Stimulated activated CD8-positive, alpha-beta memory T cell treated with anti-CD3 and anti-CD28 coated beads, Interleukin-12 subunit alpha, Interleukin-12 subunit beta, amount 100 ng/mL, for 4 hours (primary cell): ENCODE data around the gene LRRC8A.

Source experiments
- DNase-seq: peaks from one replicate; pipeline ENCODE4 v3.0.0-alpha.2; 2020; ENCODE audit warnings: low read depth

LRRC8A gene

DNA sequence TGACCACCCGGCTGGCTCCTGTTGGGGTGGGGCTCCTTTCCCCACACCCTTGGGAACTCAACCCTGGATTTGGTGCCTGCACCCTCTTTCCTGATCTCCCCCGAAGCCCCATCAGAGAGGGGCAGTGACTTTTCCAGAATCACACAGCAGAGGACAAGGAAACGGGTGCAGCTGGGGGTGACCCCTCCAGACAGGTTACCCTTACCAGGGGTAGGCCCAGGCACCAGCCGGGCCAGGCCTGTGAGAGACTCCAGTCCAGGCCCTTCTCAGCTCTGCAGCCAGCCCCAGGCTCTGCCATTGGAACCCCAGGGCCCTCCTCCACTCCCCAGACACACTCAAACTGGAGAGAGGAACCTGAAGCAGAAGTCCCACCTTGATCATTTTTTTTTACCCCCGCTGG is 19.9 kb downstream of the LRRC8A start:
- no peak for DNase-seq

DNA sequence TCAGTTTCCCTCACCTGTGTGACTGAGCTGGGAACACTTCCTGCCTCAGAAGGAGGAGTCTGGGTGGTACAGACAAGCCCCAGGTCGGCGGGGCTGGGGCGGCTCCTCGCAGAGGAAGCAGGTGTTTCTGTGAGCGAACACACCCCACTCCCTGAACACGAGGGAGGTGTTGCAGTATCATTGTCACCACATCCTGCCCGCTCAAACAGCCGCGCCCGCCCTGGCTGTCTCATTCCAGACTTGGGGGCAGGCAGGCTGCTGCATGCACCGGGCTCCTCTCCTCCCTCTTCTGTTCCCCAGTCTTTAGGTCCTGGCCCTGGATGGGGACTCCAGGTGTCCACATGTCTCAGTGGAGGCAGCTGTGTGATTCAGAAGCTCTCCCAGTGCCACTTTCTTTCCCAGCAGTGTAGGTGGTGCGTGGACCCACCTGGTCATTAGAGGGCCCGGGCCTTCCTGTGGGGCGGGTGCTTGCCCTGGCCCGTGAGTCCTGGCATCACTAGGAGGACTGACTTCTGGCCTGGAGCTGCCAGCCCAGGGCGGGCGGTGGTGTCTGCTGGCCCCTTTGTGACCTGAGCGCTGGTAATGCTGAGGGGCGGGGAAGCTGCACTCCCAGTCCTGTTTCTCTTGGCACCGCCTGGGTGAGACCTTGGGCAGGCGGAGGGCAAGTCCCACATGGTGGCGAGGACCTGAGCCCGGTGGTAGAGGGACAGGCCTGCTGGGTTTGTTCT is 20.6 kb downstream of the LRRC8A start:
- DNase-seq, result peak; percentile 68

DNA sequence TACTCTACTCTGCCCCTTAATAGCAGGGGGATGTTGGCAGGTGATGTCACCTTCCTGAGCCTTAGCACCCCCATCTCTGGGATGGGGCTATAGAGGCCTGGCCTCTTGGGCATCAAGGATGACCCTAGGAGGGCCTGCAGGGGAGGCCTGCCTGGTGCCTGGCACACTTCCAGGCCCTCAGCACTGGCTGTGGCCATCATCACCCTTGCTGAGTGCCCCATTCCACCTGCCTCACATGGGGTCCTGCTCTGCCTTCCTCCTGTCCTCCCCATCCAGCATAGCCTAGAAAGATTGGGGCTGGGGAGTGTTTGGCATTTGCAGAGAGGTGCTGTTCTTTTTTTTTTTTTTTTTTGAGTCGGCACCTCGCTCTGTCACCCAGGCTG is 21.1 kb downstream of the LRRC8A start:
- DNase-seq, result no peak

DNA sequence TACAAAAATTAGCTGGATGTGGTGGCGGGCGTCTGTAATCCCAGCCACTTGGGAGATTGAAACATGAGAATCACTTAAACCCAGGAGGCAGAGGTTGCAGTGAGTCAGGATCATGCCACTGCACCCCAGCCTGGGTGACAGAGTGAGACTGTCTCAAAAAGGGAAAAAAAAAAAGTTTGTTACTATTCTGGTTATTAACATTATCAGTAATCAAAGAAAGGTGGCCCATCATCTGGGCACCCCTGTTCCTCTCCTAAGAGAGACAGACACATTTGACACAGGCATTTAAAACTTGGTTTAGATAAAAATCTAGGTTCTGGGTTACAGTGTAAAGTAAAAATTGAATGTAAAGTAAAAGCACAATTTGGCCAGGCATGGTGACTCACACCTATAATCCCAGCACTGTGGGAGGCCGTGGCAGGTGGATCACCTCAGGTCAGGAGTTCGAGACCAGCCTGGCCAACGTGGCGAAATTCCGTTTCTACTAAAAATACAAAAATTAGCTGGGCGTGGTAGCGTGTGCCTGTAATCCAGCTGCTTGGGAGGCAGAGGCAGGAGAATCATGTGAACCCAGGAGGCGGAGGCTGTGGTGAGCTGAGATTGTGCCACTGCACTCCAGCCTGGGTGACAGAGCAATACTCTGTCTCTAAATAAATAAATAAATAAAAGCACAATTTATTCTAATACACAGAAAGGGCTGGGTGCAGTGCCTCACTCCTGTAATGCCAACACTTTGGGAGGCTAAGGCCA is 22.1 kb downstream of the LRRC8A start:
- DNase-seq, result no peak

DNA sequence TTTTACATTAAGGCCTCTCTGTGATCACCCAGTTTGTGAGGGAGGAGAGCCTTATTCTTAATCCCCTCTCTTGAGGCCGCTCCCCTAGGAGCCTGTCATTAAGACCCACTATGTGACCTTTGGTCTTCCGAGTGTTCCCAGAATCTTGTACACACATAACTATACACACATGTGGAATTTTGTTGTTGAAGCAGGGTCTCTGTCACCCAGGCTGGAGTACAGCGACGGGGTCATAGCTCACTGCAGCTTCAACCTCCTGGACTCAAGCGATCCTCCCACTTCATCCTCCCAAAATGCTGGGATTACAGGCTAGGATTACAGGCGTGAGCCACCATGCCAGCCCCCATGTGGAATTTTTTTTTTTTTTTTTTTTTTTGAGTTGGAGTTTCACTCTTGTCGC is 24.0 kb downstream of the LRRC8A start:
- DNase-seq, result no peak

DNA sequence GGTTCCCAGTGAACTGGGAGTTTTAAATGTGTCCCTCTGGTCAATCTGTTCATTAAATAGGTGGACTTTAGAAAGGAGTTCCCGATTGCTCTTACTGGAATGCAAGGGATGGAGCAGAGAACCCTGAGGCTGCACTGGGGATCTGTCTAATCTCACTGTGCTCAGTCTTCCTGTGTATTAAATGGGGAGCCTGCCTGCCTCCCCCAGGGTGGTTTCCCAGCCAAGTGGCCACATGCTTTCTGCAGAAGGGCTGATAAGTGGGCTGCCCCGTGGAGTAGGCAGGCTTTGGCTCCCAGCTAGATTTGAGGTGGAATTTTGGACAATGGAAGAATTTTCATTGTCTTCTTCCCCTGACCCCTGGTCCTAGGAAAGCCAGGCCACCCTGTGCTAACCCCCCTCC is 24.8 kb downstream of the LRRC8A start:
- no peak for DNase-seq

DNA sequence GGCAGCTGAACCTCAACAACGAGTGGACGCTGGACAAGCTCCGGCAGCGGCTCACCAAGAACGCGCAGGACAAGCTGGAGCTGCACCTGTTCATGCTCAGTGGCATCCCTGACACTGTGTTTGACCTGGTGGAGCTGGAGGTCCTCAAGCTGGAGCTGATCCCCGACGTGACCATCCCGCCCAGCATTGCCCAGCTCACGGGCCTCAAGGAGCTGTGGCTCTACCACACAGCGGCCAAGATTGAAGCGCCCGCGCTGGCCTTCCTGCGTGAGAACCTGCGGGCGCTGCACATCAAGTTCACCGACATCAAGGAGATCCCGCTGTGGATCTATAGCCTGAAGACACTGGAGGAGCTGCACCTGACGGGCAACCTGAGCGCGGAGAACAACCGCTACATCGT is 26.4 kb downstream of the LRRC8A start:
- no peak for DNase-seq

DNA sequence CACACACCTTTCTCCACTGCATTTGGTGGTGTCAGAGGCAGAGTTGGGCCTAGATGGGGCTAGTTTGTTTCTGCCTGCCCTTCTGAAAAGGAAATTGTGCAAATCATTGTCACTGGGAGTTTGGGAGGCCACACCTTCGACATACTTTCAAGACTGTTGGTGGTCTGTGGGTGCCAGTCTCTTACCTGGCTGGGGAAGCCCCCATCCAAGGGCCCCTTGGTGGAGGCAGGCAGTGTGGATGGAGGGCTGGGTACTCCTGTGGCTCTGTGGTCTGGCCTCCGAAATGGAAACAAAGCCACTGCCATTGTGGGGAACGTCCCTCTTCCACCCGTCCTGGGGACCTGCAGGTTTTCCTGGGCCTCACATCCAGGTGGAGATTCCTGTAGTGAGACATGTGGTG is 27.9 kb downstream of the LRRC8A start:
- no peak for DNase-seq

DNA sequence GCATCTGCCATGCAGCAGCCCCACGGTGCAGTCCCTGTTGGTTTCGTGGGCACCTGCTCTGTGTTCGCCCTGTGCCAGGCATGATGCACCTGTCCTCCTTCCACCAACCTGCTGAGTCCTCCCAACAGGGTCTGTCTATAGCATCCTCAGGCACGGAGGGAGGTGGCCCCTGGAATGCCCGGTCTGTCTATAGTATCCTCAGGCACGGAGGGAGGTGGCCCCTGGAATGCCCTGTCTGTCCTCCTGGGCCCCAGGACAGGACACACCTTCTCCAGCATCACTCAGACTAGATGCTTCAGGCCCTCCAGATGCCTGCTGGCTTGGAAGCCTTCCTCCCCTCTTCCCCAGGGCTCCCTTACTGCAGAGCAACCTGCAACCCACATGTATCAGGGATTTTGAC is 29.0 kb downstream of the LRRC8A start:
- no peak for DNase-seq

DNA sequence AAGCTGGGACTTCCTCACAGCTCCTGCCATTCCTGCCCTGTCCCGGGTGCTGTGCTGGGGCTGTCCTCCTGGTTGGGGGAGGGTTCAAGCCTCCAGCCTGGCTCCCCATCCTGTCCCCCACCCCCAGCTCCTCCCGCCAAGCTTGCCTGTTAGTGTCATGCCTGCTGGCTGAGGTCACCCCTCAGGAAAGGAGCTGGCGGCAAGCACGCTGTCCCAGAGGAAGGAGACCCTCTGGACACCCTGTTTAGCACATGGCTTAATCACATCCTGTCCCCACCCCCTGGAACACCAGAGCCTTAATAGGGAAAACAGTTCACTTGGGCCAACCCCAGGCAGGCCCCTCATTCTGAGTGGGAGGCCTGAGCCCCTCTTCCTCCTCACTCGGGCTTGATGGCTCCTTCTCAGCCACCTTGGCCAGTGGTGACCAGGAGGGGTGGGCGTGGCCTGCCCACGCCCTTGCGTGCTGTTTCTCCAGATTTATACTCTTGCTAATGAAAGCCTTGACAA is 29.6 kb downstream of the LRRC8A start:
- no peak for DNase-seq

DNA sequence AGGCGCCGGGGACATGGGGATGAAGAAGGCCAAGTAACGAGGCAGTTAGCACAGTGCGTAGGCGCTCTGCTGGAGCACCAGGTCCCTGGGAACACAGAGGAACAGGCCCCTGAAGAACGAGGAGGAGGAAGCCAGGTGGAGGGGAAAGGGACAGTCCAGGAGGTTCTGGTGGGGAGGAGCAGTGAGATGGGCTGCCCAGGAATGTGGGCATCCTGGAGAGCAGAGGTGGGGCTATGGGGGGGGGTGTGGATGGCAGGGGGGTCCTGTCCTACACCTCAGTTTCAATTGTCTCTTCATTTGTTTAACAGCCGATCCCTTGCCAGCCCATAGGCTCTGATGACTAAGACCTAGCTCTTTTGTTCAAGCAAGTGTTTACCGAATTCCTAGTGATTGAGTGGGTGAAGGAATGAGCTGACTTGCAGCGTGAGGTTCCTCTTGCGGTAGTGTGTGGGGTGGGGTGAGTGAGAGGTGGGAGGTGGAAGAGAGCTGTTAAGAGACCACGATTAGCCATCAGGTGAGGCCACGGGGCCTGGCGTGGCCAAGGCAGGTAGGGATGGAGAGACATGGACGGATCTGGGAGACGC is 30.4 kb downstream of the LRRC8A start:
- no peak for DNase-seq

DNA sequence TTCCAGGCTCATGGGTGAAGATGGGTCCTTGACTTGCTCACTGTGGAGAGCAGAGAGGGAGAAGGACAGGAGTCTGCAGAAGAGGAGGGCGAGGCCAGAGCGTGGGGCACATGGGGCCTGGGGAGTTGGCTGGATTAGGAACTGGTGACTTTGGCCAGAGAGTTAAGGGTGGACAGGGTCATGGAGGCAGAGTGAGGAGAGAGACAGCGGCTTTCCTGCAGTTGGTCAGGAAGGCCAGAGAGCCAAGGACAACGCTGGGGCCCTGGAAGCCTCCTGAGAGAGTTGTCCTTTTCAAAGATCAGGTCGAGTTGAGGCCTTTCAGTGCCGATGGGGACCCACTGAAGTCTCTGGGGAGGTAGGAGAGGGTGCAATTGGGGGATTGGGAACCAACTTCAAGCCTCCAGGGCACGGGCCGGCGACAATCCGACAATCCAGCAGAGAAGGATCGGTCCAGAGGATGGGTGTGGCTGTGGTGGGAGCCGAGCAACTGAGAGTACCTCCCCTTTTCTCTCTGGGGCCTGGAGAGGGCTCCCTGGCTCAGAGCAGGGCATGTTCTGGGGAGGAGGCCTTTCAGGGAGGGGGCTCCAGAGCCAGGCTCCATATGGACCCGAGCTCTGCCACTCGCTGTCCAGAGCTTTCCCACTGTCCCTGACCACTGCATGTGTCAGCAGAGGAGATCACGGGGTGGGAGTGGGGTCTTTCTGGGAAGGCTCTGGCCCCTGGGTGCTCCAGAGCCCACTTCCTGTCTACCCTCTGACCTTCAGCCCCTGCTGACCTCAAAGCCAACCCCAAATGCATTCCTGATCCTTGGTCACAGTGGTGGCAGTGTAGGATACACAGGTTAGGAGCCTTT is 31.3 kb downstream of the LRRC8A start:
- no peak for DNase-seq

DNA sequence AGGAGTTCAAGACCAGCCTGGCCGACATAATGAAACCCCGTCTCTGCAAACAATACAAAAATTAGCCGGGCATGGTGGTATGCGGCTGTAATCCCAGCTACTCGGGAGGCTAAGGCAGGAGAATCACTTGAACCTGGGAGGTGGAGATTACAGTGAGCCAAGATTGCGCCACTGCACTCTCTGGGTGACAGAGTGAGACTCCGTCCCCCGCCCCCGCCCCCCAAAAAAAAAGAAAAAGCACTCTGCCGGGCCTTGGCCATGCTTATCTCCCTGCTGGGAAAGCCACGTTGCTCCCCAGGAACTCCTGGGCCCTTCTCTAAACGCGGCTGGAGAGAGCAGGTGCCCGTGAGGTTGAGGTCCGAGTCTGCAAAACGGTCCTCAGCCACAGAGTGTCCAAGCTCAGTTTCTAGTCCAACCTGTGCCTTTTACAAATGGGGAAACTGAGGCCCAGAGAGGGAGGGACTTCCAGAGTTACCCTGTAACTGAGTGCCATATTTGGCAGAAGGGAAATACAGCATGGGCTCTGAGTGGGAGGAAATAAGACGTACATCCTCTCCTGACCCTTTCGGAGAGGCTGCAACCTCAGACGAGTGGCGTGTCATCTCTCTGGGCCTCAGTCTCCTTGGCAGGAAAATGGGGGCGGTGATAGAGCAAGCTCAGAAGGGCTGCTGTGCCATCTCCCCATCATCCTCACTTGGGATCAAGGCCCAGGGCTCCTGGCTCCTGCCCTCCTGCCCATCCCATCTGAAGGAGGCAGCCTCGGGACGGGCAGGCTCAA is 32.3 kb downstream of the LRRC8A start:
- no peak for DNase-seq

DNA sequence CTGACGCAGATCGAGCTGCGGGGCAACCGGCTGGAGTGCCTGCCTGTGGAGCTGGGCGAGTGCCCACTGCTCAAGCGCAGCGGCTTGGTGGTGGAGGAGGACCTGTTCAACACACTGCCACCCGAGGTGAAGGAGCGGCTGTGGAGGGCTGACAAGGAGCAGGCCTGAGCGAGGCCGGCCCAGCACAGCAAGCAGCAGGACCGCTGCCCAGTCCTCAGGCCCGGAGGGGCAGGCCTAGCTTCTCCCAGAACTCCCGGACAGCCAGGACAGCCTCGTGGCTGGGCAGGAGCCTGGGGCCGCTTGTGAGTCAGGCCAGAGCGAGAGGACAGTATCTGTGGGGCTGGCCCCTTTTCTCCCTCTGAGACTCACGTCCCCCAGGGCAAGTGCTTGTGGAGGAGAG is 34.3 kb downstream of the LRRC8A start:
- DNase-seq, result no peak

DNA sequence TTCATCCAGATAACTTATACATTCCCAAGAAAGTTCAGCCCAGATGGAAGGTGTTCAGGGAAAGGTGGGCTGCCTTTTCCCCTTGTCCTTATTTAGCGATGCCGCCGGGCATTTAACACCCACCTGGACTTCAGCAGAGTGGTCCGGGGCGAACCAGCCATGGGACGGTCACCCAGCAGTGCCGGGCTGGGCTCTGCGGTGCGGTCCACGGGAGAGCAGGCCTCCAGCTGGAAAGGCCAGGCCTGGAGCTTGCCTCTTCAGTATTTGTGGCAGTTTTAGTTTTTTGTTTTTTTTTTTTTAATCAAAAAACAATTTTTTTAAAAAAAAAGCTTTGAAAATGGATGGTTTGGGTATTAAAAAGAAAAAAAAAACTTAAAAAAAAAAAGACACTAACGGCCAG is 34.8 kb downstream of the LRRC8A start:
- DNase-seq, result no peak

DNA sequence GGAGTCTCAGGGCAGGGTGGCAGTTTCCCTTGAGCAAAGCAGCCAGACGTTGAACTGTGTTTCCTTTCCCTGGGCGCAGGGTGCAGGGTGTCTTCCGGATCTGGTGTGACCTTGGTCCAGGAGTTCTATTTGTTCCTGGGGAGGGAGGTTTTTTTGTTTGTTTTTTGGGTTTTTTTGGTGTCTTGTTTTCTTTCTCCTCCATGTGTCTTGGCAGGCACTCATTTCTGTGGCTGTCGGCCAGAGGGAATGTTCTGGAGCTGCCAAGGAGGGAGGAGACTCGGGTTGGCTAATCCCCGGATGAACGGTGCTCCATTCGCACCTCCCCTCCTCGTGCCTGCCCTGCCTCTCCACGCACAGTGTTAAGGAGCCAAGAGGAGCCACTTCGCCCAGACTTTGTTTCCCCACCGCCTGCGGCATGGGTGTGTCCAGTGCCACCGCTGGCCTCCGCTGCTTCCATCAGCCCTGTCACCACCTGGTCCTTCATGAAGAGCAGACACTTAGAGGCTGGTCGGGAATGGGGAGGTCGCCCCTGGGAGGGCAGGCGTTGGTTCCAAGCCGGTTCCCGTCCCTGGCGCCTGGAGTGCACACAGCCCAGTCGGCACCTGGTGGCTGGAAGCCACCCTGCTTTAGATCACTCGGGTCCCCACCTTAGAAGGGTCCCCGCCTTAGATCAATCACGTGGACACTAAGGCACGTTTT is 35.4 kb downstream of the LRRC8A start:
- DNase-seq, result no peak

DNA sequence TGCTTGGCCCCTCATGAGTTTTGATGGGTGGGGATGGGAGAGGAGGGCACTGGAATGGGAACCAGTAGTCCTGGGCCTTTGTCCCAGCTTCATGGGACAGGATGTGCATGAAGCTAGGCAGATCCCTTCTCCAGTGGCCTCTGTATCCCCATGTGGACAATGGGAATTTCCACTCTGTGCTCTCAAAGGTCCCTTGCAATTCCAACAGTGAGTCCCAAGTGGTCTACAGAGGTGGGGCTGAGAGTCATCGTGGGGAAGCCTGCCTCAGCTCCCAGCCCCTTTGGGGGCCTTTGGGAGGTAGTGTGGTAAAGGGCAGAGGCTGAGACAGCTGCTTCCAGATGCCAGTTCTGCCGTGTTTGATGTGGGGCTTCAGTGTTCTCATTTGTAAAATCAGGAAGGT is 37.0 kb downstream of the LRRC8A start:
- no peak for DNase-seq

DNA sequence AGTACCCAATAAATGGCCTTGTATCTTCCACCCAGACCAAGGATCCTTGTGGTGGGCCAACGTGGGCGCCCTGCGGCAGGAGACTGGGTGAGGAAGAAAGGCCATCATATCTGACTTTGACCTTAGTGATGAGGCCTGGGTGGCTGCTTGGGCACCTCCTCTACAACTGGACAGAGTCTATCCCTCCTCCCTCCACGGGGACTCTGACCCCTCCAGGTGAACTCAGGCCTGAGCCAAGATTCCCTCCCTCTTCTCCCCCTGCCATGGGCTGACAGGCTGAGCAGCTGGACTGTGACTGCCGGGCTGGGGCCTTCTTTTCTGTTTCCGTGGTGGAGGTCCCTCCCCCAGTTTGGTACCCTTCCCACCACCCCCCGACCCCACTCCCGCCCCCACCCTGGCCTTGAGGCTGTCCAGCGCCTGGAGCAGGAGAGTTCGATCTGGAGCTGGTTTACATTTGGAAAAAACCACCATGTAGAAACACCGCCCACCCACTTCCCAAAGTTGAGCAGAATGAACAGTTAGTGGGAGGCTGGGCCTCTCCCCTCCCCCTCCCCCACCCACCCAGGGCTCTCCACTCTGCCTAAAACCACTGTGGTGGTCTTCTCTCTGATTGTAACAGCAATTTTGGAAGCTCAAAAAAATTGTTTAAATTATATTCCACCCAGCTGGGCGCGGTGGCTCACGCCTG is 37.6 kb downstream of the LRRC8A start:
- DNase-seq, result no peak

DNA sequence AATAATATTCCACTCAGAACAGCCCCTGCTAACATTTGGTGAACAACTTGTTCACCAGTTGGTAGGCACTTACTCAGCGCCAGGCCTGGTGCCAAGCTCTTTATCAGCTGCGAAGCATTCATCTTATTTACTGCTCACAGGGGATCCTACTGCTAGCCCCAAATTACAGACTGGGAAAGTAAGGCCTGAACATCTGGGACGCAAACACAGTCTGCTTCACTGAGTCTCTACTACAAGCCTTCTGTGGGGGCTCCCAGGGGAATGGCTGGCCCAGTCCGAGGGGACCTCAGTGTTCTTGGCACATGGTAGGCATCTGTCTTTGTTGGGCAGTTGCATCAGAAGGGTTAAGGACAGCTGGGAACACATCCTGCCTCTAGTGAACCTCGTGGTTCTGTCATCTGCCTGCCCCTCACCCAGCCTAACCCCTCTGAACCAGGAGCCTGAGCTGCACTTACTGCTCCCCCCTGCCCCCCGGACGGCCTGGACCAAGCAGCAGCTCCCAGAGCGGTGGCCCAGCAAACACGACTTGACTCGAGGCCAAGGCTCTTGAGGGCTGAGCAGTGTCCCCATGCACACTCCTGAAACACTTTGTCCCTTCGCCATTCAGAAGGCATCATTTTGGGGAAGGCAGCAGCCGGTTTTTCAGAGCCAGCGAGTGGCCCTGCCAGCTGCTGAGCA is 38.6 kb downstream of the LRRC8A start, which contains the start of gene PHYHD1:
Gene PHYHD1, plus strand, starts transcription at position 602 of the 678 bp plus-strand sequence. CDS start 1,342 bp downstream, outside the sequence.
- no peak for DNase-seq
